B cell (primary cell): Measurements from ENCODE around the gene PTPRS.

Experiments
- CTCF ChIP-seq: fragments of 200-600 bp; IDR thresholded peaks from one replicate; pipeline ENCODE4 v1.8.0; 2022; ENCODE audit warnings: antibody characterized with exemption, mild to moderate bottlenecking
- EZH2 ChIP-seq: IDR thresholded peaks from 2 replicates; pipeline ENCODE4 v1.6.1; 2012; ENCODE audit warnings: borderline replicate concordance, low read depth, mild to moderate bottlenecking, moderate library complexity, low read length; ENCODE audit not compliant: insufficient read depth, poor library complexity, severe bottlenecking

- TF ChIP-seq CTCF (no peak), EZH2 (no peak)
Observed at GRCh38 chr19:5351731-5352228, 11.2 kb upstream of the PTPRS start.
